ENCODE data around the gene HCK.

DNA sequence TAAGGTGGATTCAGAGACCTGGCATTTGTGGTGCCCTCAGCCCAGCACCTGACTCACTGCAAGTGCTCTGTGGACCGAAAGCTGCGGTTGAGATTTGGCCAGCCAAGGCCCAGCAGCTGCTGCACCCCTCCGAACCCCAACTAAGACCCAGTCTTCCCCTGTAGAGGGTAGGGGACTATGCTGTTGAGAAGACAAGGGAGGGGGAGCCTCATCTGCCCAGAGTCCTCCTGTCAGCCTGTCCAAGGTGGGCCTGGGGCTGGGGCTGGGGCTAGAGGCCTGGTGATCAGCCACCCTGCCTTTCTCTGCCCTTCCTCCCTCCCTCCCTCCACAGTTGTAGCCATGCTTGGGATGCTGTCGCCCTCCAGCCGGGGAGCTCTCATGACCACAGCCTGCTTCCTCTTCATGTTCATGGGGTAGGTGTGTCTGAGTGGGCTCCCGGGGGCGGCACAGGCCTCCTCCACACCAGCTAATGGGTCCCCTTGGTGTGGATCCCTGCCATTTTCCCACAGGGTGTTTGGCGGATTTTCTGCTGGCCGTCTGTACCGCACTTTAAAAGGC, 98.3 kb downstream of the HCK start:
- no peak for TF ChIP-seq EZH2 (IDR thresholded peaks at IDR 0.05; ENCODE audit: insufficient read depth, low read length)
- TF ChIP-seq, protein P1, sequence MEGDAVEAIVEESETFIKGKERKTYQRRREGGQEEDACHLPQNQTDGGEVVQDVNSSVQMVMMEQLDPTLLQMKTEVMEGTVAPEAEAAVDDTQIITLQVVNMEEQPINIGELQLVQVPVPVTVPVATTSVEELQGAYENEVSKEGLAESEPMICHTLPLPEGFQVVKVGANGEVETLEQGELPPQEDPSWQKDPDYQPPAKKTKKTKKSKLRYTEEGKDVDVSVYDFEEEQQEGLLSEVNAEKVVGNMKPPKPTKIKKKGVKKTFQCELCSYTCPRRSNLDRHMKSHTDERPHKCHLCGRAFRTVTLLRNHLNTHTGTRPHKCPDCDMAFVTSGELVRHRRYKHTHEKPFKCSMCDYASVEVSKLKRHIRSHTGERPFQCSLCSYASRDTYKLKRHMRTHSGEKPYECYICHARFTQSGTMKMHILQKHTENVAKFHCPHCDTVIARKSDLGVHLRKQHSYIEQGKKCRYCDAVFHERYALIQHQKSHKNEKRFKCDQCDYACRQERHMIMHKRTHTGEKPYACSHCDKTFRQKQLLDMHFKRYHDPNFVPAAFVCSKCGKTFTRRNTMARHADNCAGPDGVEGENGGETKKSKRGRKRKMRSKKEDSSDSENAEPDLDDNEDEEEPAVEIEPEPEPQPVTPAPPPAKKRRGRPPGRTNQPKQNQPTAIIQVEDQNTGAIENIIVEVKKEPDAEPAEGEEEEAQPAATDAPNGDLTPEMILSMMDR (IDR thresholded peaks at IDR 0.05; ENCODE audit: insufficient read depth, low read depth, low read length): no peak
